ENCODE data around the gene DHTKD1.

- TF ChIP-seq EZH2 (IDR thresholded peaks at IDR 0.05; ENCODE audit: borderline replicate concordance, low read length) (no peak), CTCF (IDR thresholded peaks at IDR 0.05; ENCODE audit: low read length) (no peak)
Measured at GRCh38 chr10:12050528-12050927, 18.2 kb upstream of the DHTKD1 start.

Data from OCI-LY1 (cell line).